BLaER1 treated with 17β-estradiol and CSF1 and Interleukin-3, amounts not matched to agents 10 nM and 100 nM (cell line): ENCODE data around the gene NHLH1.

Source experiments
- H3K27ac ChIP-seq, 11 experiments: shearing (Covaris generic); formaldehyde crosslinking; 2 replicates each; pipeline ENCODE4 v1.8.1; 2022
- H3K27me3 ChIP-seq, 11 experiments: shearing (Covaris generic); formaldehyde crosslinking; 2 replicates each; pipeline ENCODE4 v1.8.1; 2022
- H3K36me3 ChIP-seq, 11 experiments: shearing (Covaris generic); formaldehyde crosslinking; 2 replicates each; pipeline ENCODE4 v1.8.1; 2022
- H3K4me1 ChIP-seq, 10 experiments: shearing (Covaris generic); formaldehyde crosslinking; 2 replicates each; pipeline ENCODE4 v1.8.1; 2022
- H3K4me2 ChIP-seq, 11 experiments: shearing (Covaris generic); formaldehyde crosslinking; 2 replicates each; pipeline ENCODE4 v1.8.1; 2022
- H3K4me3 ChIP-seq, 10 experiments: shearing (Covaris generic); formaldehyde crosslinking; 2 replicates each; pipeline ENCODE4 v1.8.1; 2022
- H3K9ac ChIP-seq, 11 experiments: shearing (Covaris generic); formaldehyde crosslinking; 2 replicates each; pipeline ENCODE4 v1.8.1; 2022
- H3K9me3 ChIP-seq, 11 experiments: shearing (Covaris generic); formaldehyde crosslinking; replicated peaks in 1 of 11; 2 replicates each; pipeline ENCODE4 v1.8.1; 2022
- H4K20me1 ChIP-seq, 11 experiments: shearing (Covaris generic); formaldehyde crosslinking; 2 replicates each; pipeline ENCODE4 v1.8.1; 2022
- Cebpa-rat ChIP-seq, 11 experiments: shearing (Covaris generic); IDR thresholded peaks; 2 replicates each; pipeline ENCODE4 v1.8.1; 2022

NHLH1 gene

GRCh38 chr1:160401487-160401805 is 34.6 kb downstream of the NHLH1 start:
- Histone ChIP-seq H3K27ac (peak overlapping the region in 6 of 11 experiments; percentile 82 to 90 (median 86); a peak in 9 of 22 replicates), H3K36me3 (no peaks in the 10 kb centered on the region), H3K27me3 (no peaks in the 10 kb centered on the region), H3K9me3 (no peaks in the 10 kb centered on the region), H3K9ac (peak overlapping the region; percentile 85 to 91 (median 89); a peak in 20 of 22 replicates), H3K4me2 (peak overlapping the region; percentile 77 to 94 (median 90)), H4K20me1 (no peaks in the 10 kb centered on the region), H3K4me3 (peak overlapping the region; percentile 71 to 91 (median 86)), H3K4me1 (peaks cover 43 to 58% (median 54%) of the 10 kb centered on the region in 10 experiments)
- TF ChIP-seq Cebpa-rat (IDR thresholded peaks at IDR 0.05) = no peak

- peaks cover 43 to 57% (median 54%) of the 10 kb centered on the region in 10 experiments for H3K4me1 ChIP-seq
- H4K20me1 ChIP-seq = no peaks in the 10 kb centered on the region
- peak overlapping the region; percentile 77 to 94 (median 90) for H3K4me2 ChIP-seq
- no peaks in the 10 kb centered on the region for H3K27me3 ChIP-seq
- no peaks in the 10 kb centered on the region for H3K9me3 ChIP-seq
- H3K27ac ChIP-seq = no peak overlapping the region
- H3K36me3 ChIP-seq = no peaks in the 10 kb centered on the region
- H3K4me3 ChIP-seq = peak overlapping the region in 8 of 10 experiments; percentile 71 to 91 (median 88); a peak in 10 of 20 replicates
- peak overlapping the region in 2 of 11 experiments; percentile 89 to 91; a peak in 3 of 22 replicates for H3K9ac ChIP-seq
- TF ChIP-seq Cebpa-rat (IDR thresholded peaks at IDR 0.05) = no peak
Observed at GRCh38 chr1:160402001-160402795, 35.3 kb downstream of the NHLH1 start.

- Histone ChIP-seq H4K20me1 (peaks cover 0 to 6% (median 0%) of the 10 kb centered on the region in 11 experiments; a peak in 2 of 22 replicates), H3K4me3 (no peak overlapping the region; a peak in 1 of 20 replicates), H3K27me3 (no peaks in the 10 kb centered on the region), H3K27ac (peak overlapping the region in 5 of 11 experiments; percentile 1 to 45 (median 30); a peak in 5 of 22 replicates), H3K9me3 (no peaks in the 10 kb centered on the region), H3K4me2 (peak overlapping the region; percentile 77 to 94 (median 90)), H3K36me3 (no peaks in the 10 kb centered on the region), H3K4me1 (peaks cover 42 to 54% (median 49%) of the 10 kb centered on the region in 10 experiments), H3K9ac (no peak overlapping the region)
- TF ChIP-seq Cebpa-rat (IDR thresholded peaks at IDR 0.05) = no peak
Observed at GRCh38 chr1:160403244-160403643, 36.4 kb downstream of the NHLH1 start.

- Histone ChIP-seq H3K27me3 (no peaks in the 10 kb centered on the region), H3K27ac (no peak overlapping the region), H3K4me1 (peaks cover 42 to 59% (median 54%) of the 10 kb centered on the region in 10 experiments), H3K9ac (no peak overlapping the region), H3K4me3 (no peak overlapping the region), H4K20me1 (peaks cover 0 to 11% (median 0%) of the 10 kb centered on the region in 11 experiments; a peak in 2 of 22 replicates), H3K4me2 (peak overlapping the region; percentile 77 to 94 (median 90)), H3K36me3 (no peaks in the 10 kb centered on the region), H3K9me3 (no peaks in the 10 kb centered on the region)
- no peak for TF ChIP-seq Cebpa-rat (IDR thresholded peaks at IDR 0.05)
Observed at GRCh38 chr1:160404094-160404493, 37.2 kb downstream of the NHLH1 start.

GRCh38 chr1:160405331-160405877 is 38.5 kb downstream of the NHLH1 start:
- H3K4me1 ChIP-seq = peaks cover 34 to 60% (median 53%) of the 10 kb centered on the region in 10 experiments
- no peak overlapping the region; a peak in 1 of 22 replicates for H3K4me2 ChIP-seq
- no peaks in the 10 kb centered on the region for H3K9me3 ChIP-seq
- H3K9ac ChIP-seq = no peak overlapping the region
- H3K4me3 ChIP-seq = no peak overlapping the region
- H3K36me3 ChIP-seq = no peaks in the 10 kb centered on the region
- TF ChIP-seq Cebpa-rat (IDR thresholded peaks at IDR 0.05) = no peak
- H4K20me1 ChIP-seq = peaks cover 0 to 11% (median 0%) of the 10 kb centered on the region in 11 experiments; a peak in 3 of 22 replicates
- H3K27ac ChIP-seq = no peak overlapping the region
- no peaks in the 10 kb centered on the region for H3K27me3 ChIP-seq

GRCh38 chr1:160406131-160406968 is 39.5 kb downstream of the NHLH1 start:
- no peaks in the 10 kb centered on the region for H3K36me3 ChIP-seq
- no peak for TF ChIP-seq Cebpa-rat (IDR thresholded peaks at IDR 0.05)
- no peak overlapping the region for H3K4me2 ChIP-seq
- H4K20me1 ChIP-seq = peaks cover 0 to 11% (median 0%) of the 10 kb centered on the region in 11 experiments; a peak in 3 of 22 replicates
- no peak overlapping the region for H3K27ac ChIP-seq
- H3K27me3 ChIP-seq = no peaks in the 10 kb centered on the region
- H3K9me3 ChIP-seq = no peaks in the 10 kb centered on the region
- no peak overlapping the region for H3K4me3 ChIP-seq
- H3K4me1 ChIP-seq = peaks cover 30 to 64% (median 55%) of the 10 kb centered on the region in 10 experiments
- H3K9ac ChIP-seq = no peak overlapping the region

- peaks cover 12 to 60% (median 45%) of the 10 kb centered on the region in 10 experiments for H3K4me1 ChIP-seq
- H3K9ac ChIP-seq = no peak overlapping the region
- H3K4me2 ChIP-seq = 0 out of 22 replicates have a peak overlapping the region, but pooled peaks of 1 of the 11 experiments have one; percentile 39
Observed at GRCh38 chr1:160407839-160408801, 41.2 kb downstream of the NHLH1 start.

GRCh38 chr1:160408864-160409263 is 42.0 kb downstream of the NHLH1 start:
- H3K27me3 ChIP-seq = no peaks in the 10 kb centered on the region
- 0 out of 22 replicates have a peak overlapping the region, but pooled peaks of 1 of the 11 experiments have one; percentile 27 for H3K27ac ChIP-seq
- peaks cover 0 to 11% (median 0%) of the 10 kb centered on the region in 11 experiments; a peak in 3 of 22 replicates for H4K20me1 ChIP-seq
- TF ChIP-seq Cebpa-rat (IDR thresholded peaks at IDR 0.05) = no peak
- H3K9ac ChIP-seq = no peak overlapping the region
- no peaks in the 10 kb centered on the region for H3K36me3 ChIP-seq
- no peak overlapping the region for H3K4me3 ChIP-seq
- no peaks in the 10 kb centered on the region for H3K9me3 ChIP-seq
- peak overlapping the region in 4 of 11 experiments; percentile 33 to 39 (median 37); a peak in 8 of 22 replicates for H3K4me2 ChIP-seq
- H3K4me1 ChIP-seq = peaks cover 5 to 53% (median 37%) of the 10 kb centered on the region in 10 experiments

More at GRCh38 chr1:160407839-160408801, 41.2 kb downstream of the NHLH1 start:
- Histone ChIP-seq H3K4me3 (no peak overlapping the region), H3K27me3 (no peaks in the 10 kb centered on the region), H3K36me3 (no peaks in the 10 kb centered on the region), H3K27ac (no peak overlapping the region), H3K9me3 (no peaks in the 10 kb centered on the region), H4K20me1 (peaks cover 0 to 11% (median 0%) of the 10 kb centered on the region in 11 experiments; a peak in 3 of 22 replicates)
- TF ChIP-seq Cebpa-rat (IDR thresholded peaks at IDR 0.05) = no peak
